Measurements from ENCODE around the gene DDIT4.

DNA sequence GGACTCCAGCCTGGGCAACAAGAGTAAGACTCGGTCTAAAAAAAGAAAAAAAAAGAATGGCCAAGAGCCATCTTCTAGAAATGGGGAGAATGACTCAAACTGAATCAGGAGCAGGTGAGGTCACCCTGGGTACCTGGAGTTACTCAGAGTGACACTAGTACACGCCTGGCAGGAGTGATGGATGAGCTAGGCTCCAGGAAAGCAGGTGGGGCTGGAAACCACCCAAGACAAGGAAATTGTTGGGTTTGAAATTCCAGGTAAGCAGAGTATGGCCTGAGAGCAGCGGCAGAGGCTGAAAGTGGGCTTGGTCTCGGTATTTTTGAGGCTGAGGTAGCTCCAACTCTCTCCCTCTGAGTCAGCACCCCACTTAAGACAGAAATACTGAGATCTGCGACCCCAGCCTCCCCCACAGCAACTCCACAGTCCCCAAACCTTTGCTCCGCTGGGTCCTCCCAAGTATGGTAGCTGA lies 18.5 kb downstream of the DDIT4 start:
- TF ChIP-seq POLR2AphosphoS5 (IDR thresholded peaks at IDR 0.05; ENCODE audit: low read depth, low read length), result no peak
- TF ChIP-seq, protein P1, sequence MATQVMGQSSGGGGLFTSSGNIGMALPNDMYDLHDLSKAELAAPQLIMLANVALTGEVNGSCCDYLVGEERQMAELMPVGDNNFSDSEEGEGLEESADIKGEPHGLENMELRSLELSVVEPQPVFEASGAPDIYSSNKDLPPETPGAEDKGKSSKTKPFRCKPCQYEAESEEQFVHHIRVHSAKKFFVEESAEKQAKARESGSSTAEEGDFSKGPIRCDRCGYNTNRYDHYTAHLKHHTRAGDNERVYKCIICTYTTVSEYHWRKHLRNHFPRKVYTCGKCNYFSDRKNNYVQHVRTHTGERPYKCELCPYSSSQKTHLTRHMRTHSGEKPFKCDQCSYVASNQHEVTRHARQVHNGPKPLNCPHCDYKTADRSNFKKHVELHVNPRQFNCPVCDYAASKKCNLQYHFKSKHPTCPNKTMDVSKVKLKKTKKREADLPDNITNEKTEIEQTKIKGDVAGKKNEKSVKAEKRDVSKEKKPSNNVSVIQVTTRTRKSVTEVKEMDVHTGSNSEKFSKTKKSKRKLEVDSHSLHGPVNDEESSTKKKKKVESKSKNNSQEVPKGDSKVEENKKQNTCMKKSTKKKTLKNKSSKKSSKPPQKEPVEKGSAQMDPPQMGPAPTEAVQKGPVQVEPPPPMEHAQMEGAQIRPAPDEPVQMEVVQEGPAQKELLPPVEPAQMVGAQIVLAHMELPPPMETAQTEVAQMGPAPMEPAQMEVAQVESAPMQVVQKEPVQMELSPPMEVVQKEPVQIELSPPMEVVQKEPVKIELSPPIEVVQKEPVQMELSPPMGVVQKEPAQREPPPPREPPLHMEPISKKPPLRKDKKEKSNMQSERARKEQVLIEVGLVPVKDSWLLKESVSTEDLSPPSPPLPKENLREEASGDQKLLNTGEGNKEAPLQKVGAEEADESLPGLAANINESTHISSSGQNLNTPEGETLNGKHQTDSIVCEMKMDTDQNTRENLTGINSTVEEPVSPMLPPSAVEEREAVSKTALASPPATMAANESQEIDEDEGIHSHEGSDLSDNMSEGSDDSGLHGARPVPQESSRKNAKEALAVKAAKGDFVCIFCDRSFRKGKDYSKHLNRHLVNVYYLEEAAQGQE (IDR thresholded peaks at IDR 0.05; ENCODE audit: insufficient read depth in 1 of 2, low read depth in 2 of 2, low read length in 2 of 2), result no peak
- no peak for TF ChIP-seq TAF1 (IDR thresholded peaks at IDR 0.05; ENCODE audit: borderline replicate concordance, insufficient read depth, low read length)
- TF ChIP-seq SIN3A (IDR thresholded peaks at IDR 0.05; ENCODE audit: borderline replicate concordance, insufficient read depth, low read length), result no peak
- TF ChIP-seq FOXP2 (optimal IDR thresholded peaks at IDR 0.05; ENCODE audit: borderline replicate concordance, extremely low read depth, extremely low read length, insufficient read depth), result no peak

All from PFSK-1 (cell line).